PFSK-1 (cell line): ENCODE measurements around the gene GRK3.

ENCODE experiments used
- POLR2AphosphoS5 ChIP-seq: IDR thresholded peaks from 2 replicates; pipeline ENCODE4 v1.6.1; 2012; ENCODE audit warnings: low read depth, mild to moderate bottlenecking, control low read depth, low read length, moderate library complexity
- TAF1 ChIP-seq: IDR thresholded peaks from 2 replicates; pipeline ENCODE4 v1.6.1; 2012; ENCODE audit warnings: low read length, control low read depth, borderline replicate concordance; ENCODE audit not compliant: insufficient read depth

DNA sequence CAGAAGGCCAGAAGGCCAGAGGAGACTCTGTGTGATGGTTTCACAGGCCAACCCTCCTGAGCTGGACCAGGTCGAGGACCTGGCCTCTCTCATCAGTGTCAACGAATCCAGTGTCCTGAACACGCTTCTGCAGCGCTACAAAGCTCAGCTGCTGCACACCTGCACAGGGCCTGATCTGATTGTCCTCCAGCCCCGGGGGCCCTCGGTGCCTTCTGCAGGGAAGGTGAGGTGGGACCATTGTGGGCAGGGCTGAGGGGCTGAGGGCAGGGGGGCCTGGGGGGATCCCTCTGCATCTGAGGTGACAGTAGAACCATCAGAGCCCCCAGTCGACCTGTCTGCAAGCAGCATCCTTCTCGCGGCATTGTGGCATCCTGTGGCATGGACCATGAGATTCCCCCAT lies 207.8 kb downstream of the GRK3 start:
- no peak for TF ChIP-seq TAF1
- TF ChIP-seq POLR2AphosphoS5 = no peak
